ENCODE data around the gene TRDMT1.
A peak's percentile ranks its signal among the peaks of the same experiment; 100 is the strongest.

The TRDMT1 gene

GRCh38 chr10:17200912-17201793, at the start of gene TRDMT1:
Gene TRDMT1 (minus strand): TSS chr10:17201672. CDS start chr10:17201634, 38 bp downstream.
- DNase-seq: peak; percentile 83 to 86

GRCh38 chr10:17250736-17251135, 49.3 kb upstream of the TRDMT1 start:
- peak in 1 of 2 donors; percentile 14 for DNase-seq

GRCh38 chr10:17249820-17250219, 48.3 kb upstream of the TRDMT1 start:
- peak in 1 of 2 donors; percentile 36 for DNase-seq

GRCh38 chr10:17248964-17249363, 47.5 kb upstream of the TRDMT1 start:
- DNase-seq: no peak

GRCh38 chr10:17247210-17247609, 45.7 kb upstream of the TRDMT1 start:
- DNase-seq: no peak

- no peak for DNase-seq
These were observed 43.4 kb upstream of the TRDMT1 start for GRCh38 chr10:17244700-17245365.

- DNase-seq: peak in 1 of 2 donors; percentile 8
These were observed 40.3 kb upstream of the TRDMT1 start for GRCh38 chr10:17241611-17242333.

GRCh38 chr10:17240616-17241015, 39.1 kb upstream of the TRDMT1 start:
- peak in 1 of 2 donors; percentile 13 for DNase-seq

- DNase-seq: peak in 1 of 2 donors; percentile 17
These were observed 38.6 kb upstream of the TRDMT1 start for GRCh38 chr10:17240096-17240495.

GRCh38 chr10:17239345-17240085, 38.0 kb upstream of the TRDMT1 start:
- DNase-seq: peak in 1 of 2 donors; percentile 33

- peak; percentile 53 to 58 for DNase-seq
These were observed 37.2 kb upstream of the TRDMT1 start for GRCh38 chr10:17238445-17239291.

GRCh38 chr10:17237915-17238444, 36.5 kb upstream of the TRDMT1 start:
- DNase-seq: no peak

GRCh38 chr10:17237149-17237527, 35.7 kb upstream of the TRDMT1 start:
- no peak for DNase-seq

- peak in 1 of 2 donors; percentile 22 for DNase-seq
These were observed 35.1 kb upstream of the TRDMT1 start for GRCh38 chr10:17236468-17237148.

GRCh38 chr10:17235136-17235535, 33.7 kb upstream of the TRDMT1 start:
- peak in 1 of 2 donors; percentile 29 for DNase-seq

GRCh38 chr10:17234431-17234945, 33.0 kb upstream of the TRDMT1 start:
- no peak for DNase-seq

- DNase-seq: peak in 1 of 2 donors; percentile 18
These were observed 32.0 kb upstream of the TRDMT1 start for GRCh38 chr10:17233286-17233991.

GRCh38 chr10:17232276-17232960, 30.9 kb upstream of the TRDMT1 start:
- DNase-seq: no peak

- DNase-seq: peak in 1 of 2 donors; percentile 22
These were observed 30.3 kb upstream of the TRDMT1 start for GRCh38 chr10:17231788-17232187.
